SK-N-MC (cell line): ENCODE measurements around the gene ABCB9.

Experiments
- EZH2 ChIP-seq: fragments of 200-600 bp; sonication (generic); IDR thresholded peaks from one replicate; pipeline ENCODE4 v1.6.1; 2017; ENCODE audit warnings: antibody characterized with exemption
- POLR2AphosphoS5 ChIP-seq: IDR thresholded peaks from 2 replicates; pipeline ENCODE4 v1.6.1; 2012; ENCODE audit warnings: mild to moderate bottlenecking, low read depth, low read length, borderline replicate concordance

DNA sequence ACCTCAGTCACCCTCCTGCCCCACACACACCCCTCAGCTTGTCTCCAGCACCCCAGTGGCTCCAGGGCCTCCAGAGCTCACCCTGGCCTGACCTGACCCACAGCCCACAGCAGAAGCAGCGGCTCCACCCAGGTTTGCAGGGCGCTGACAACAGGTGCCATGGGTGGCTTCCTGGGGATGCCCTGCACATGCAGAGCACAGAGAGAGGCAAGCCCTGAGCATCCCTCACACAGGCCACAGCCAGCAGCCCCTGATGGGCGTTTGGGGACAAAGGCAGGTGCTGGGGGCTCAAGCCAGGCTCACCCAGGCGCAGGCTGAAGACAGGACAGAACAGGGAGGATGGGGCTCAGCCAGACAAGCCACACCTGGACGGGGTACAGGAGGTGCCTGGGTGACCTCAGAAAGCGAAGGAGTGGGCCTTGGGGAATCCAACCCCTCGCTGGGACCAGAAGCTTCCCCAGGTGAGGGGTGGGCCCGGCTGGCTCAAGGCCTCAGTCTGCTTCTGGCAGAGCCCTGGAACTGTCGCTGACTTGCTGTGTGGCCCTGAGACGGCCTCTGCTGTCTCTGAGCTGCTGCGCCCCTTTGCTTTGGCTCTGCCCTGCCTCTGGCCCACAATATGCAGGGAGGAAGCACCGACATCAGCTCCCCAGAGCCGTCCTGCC lies 24.8 kb upstream of the ABCB9 start:
- no peak for TF ChIP-seq POLR2AphosphoS5
- TF ChIP-seq EZH2: no peak
